H1 (cell line): ENCODE measurements around the gene HOXD12.

Experiments used
- CHD2 ChIP-seq: IDR thresholded peaks from 2 replicates; pipeline ENCODE4 v1.6.1; 2012; ENCODE audit warnings: low read length, improper control_type of control experiment
- EP300 ChIP-seq, 2 experiments: IDR thresholded peaks; 1 replicate in 1 of 2; 2 replicates in 1 of 2; pipeline ENCODE4 v1.6.1; 2011 to 2012; ENCODE audit warnings: low read depth in 2 of 2, low read length in 2 of 2, mild to moderate bottlenecking in 2 of 2, borderline replicate concordance in 1 of 2, inconsistent platforms in 1 of 2, moderate library complexity in 1 of 2
- JUND ChIP-seq: IDR thresholded peaks from 2 replicates; pipeline ENCODE4 v1.6.1; 2011; ENCODE audit warnings: mild to moderate bottlenecking, improper control_type of control experiment, low read length
- YY1 ChIP-seq: IDR thresholded peaks from 2 replicates; pipeline ENCODE4 v1.6.1; 2011; ENCODE audit warnings: low read depth, mild to moderate bottlenecking, low read length
- TF ChIP-seq, protein P1 (sequence below): IDR thresholded peaks from 2 replicates; pipeline ENCODE4 v1.6.1; 2012; ENCODE audit warnings: inconsistent platforms
- TF ChIP-seq, protein P2 (sequence below), 3 experiments: IDR thresholded peaks; 1 replicate in 2 of 3; 2 replicates in 1 of 3; pipeline versions ENCODE4 v1.5.1 to v1.6.1; 2011; ENCODE audit warnings: low read length in 3 of 3, mild to moderate bottlenecking in 3 of 3, inconsistent platforms in 2 of 3, low read depth in 1 of 3, moderate library complexity in 1 of 3; ENCODE audit not compliant: insufficient read depth in 1 of 3; ENCODE audit errors: control extremely low read depth in 1 of 3

DNA sequence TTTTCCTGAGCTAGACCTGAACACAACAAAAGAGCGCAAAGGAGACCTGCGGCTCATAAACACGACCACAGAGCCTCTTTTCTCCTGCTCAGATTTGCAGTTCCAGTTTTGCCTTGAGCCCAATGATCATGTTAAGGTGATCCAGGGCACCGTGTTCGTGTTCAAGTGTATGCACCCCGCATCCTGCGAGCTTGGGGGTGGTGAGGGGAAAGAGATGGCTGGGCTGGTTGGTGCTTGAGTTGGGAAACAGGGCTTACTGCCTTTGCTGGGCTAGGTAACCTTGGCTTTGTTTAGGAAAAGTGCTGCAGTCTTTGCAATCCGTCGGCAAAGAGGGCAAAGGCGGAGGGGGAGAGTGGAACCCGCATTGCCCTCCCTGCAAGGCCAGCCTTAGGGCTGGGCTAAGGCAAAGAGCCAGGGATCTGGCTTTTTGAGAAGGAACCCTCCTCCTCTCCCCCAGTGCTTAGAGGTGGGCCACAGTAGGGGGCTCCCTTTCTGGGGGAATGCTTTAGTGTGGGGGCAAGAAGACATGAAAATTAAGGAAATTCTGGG is 18.3 kb downstream of the HOXD12 start:
- TF ChIP-seq JUND, result no peak
- TF ChIP-seq, protein P1, sequence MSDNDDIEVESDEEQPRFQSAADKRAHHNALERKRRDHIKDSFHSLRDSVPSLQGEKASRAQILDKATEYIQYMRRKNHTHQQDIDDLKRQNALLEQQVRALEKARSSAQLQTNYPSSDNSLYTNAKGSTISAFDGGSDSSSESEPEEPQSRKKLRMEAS, result no peak
- TF ChIP-seq, protein P2, sequence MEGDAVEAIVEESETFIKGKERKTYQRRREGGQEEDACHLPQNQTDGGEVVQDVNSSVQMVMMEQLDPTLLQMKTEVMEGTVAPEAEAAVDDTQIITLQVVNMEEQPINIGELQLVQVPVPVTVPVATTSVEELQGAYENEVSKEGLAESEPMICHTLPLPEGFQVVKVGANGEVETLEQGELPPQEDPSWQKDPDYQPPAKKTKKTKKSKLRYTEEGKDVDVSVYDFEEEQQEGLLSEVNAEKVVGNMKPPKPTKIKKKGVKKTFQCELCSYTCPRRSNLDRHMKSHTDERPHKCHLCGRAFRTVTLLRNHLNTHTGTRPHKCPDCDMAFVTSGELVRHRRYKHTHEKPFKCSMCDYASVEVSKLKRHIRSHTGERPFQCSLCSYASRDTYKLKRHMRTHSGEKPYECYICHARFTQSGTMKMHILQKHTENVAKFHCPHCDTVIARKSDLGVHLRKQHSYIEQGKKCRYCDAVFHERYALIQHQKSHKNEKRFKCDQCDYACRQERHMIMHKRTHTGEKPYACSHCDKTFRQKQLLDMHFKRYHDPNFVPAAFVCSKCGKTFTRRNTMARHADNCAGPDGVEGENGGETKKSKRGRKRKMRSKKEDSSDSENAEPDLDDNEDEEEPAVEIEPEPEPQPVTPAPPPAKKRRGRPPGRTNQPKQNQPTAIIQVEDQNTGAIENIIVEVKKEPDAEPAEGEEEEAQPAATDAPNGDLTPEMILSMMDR (IDR thresholded peaks at IDR 0.05; ENCODE audit: control extremely low read depth in 1 of 3, insufficient read depth in 1 of 3, low read depth in 1 of 3, low read length in 3 of 3), result no peak
- TF ChIP-seq YY1, result no peak
- no peak for TF ChIP-seq CHD2
- no peak for TF ChIP-seq EP300 (IDR thresholded peaks at IDR 0.05; ENCODE audit: borderline replicate concordance in 1 of 2, low read depth in 2 of 2, low read length in 2 of 2)
